SK-N-SH (cell line): ENCODE data around the gene FDPS. TPM values are rescaled to one million over a fixed set of nuclear protein-coding genes. Genes with fewer than 3 reads are reported as not detected.

ENCODE experiments used
- CTCF ChIA-PET: fragments of 300-600, 350-600 bp; formaldehyde crosslinking; extraction: SDS; loops from one replicate; lab custom pipeline; 2021; lab: Yijun Ruan, JAX
- POLR2A ChIA-PET: fragments of 350-600 bp; sonication (Branson Sonifier 250); formaldehyde crosslinking; extraction: SDS; loops from one replicate; lab custom pipeline; 2020; ENCODE audit warnings: antibody characterized with exemption, inconsistent platforms; lab: Yijun Ruan, JAX
- DNase-seq: peaks from one replicate; pipeline ENCODE4 v3.0.0; 2012
- H2AFZ ChIP-seq: fragments of 200-600 bp; sonication (generic); 2 replicates; pipeline ENCODE4 v1.8.1; 2016; ENCODE audit warnings: antibody characterized with exemption, mild to moderate bottlenecking, low read depth
- H3F3A ChIP-seq: fragments of 200-600 bp; sonication (generic); replicated peaks from 2 replicates; pipeline ENCODE3; 2016; ENCODE audit warnings: antibody characterized with exemption, mild to moderate bottlenecking; ENCODE audit not compliant: insufficient read depth
- H3K27ac ChIP-seq, 2 experiments: fragments of 200-500 bp in 1 of 2; fragments of 200-600 bp in 1 of 2; sonication (Bioruptor generic) in 1 of 2; sonication (generic), shearing (Covaris generic) in 1 of 2; 2 replicates each; pipeline versions ENCODE4 v1.5.1 to v1.6.1; 2014 to 2016; ENCODE audit warnings: low read depth in 2 of 2, inconsistent platforms in 1 of 2, low read length in 1 of 2, mild to moderate bottlenecking in 1 of 2, mixed read lengths in 1 of 2
- H3K27me3 ChIP-seq: fragments of 200-600 bp; sonication (generic), shearing (Covaris generic); 2 replicates; pipeline ENCODE4 v1.6.1; 2016; ENCODE audit warnings: mixed run types; ENCODE audit not compliant: insufficient read depth
- H3K36me3 ChIP-seq, 2 experiments: fragments of 200-500 bp in 1 of 2; fragments of 200-600 bp in 1 of 2; sonication (Bioruptor generic) in 1 of 2; sonication (generic) in 1 of 2; replicated peaks in 1 of 2; 2 replicates each; pipeline versions ENCODE3 to v1.5.1; 2014 to 2016; ENCODE audit warnings: low read length in 1 of 2, mild to moderate bottlenecking in 1 of 2; ENCODE audit not compliant: insufficient read depth in 2 of 2, control insufficient read depth in 1 of 2
- H3K4me1 ChIP-seq, 2 experiments: fragments of 200-500 bp in 1 of 2; fragments of 200-600 bp in 1 of 2; sonication (Bioruptor generic) in 1 of 2; sonication (generic), shearing (Covaris generic) in 1 of 2; 2 replicates each; pipeline versions ENCODE4 v1.5.1 to v1.6.1; 2014 to 2016; ENCODE audit warnings: low read depth in 1 of 2, low read length in 1 of 2, mixed run types in 1 of 2; ENCODE audit not compliant: insufficient read depth in 2 of 2, control insufficient read depth in 1 of 2
- H3K4me2 ChIP-seq: fragments of 200-600 bp; sonication (generic), shearing (Covaris generic); 2 replicates; pipeline ENCODE4 v1.6.1; 2017; ENCODE audit warnings: mixed run types
- H3K4me3 ChIP-seq, 2 experiments: fragments of 200-500 bp in 1 of 2; fragments of 200-600 bp in 1 of 2; sonication (Bioruptor generic) in 1 of 2; sonication (generic), shearing (Covaris generic) in 1 of 2; 2 replicates each; pipeline versions ENCODE4 v1.5.1 to v1.8.1; 2014 to 2016; ENCODE audit warnings: low read depth in 2 of 2, inconsistent platforms in 1 of 2, low read length in 1 of 2, mild to moderate bottlenecking in 1 of 2, mixed read lengths in 1 of 2, moderate library complexity in 1 of 2
- H3K79me2 ChIP-seq: fragments of 200-600 bp; sonication (generic); 2 replicates; pipeline ENCODE4 v1.8.1; 2017; ENCODE audit warnings: mild to moderate bottlenecking; ENCODE audit not compliant: insufficient read depth
- H3K9ac ChIP-seq: fragments of 200-600 bp; sonication (generic); 2 replicates; pipeline ENCODE4 v1.6.1; 2017; ENCODE audit warnings: mixed run types
- H3K9me2 ChIP-seq: fragments of 200-600 bp; sonication (generic); 2 replicates; pipeline ENCODE4 v1.6.1; 2017; ENCODE audit warnings: mixed run types
- H3K9me3 ChIP-seq: fragments of 200-600 bp; sonication (generic); 2 replicates; pipeline ENCODE4 v1.6.1; 2017; ENCODE audit warnings: mixed run types, mild to moderate bottlenecking, moderate library complexity
- H4K20me1 ChIP-seq: fragments of 200-600 bp; sonication (generic); 2 replicates; pipeline ENCODE4 v1.6.1; 2017; ENCODE audit warnings: mild to moderate bottlenecking, mixed run types; ENCODE audit not compliant: insufficient read depth
- ELF1 ChIP-seq: IDR thresholded peaks from 2 replicates; pipeline ENCODE4 v1.4.0; 2012
- EP300 ChIP-seq, 2 experiments: IDR thresholded peaks; 2 replicates each; pipeline versions ENCODE4 v1.4.0 to v1.6.1; 2012; ENCODE audit warnings: borderline replicate concordance in 1 of 2, low read depth in 1 of 2, low read length in 1 of 2
- GABPA ChIP-seq: IDR thresholded peaks from 2 replicates; pipeline ENCODE4 v1.4.0; 2012; ENCODE audit warnings: low read depth, mild to moderate bottlenecking
- JUND ChIP-seq: IDR thresholded peaks from 2 replicates; pipeline ENCODE4 v1.4.0; 2012
- MXI1 ChIP-seq: IDR thresholded peaks from 2 replicates; pipeline ENCODE4 v1.6.1; 2012; ENCODE audit warnings: mild to moderate bottlenecking, low read depth, low read length, improper control_type of control experiment
- NRF1 ChIP-seq: IDR thresholded peaks from 2 replicates; pipeline ENCODE4 v1.6.1; 2012; ENCODE audit warnings: low read depth, mild to moderate bottlenecking, low read length
- POLR2AphosphoS5 ChIP-seq: IDR thresholded peaks from 2 replicates; pipeline ENCODE4 v1.6.1; 2012; ENCODE audit warnings: low read depth, low read length
- RCOR1 ChIP-seq: fragments of 150-350 bp; IDR thresholded peaks from 2 replicates; pipeline ENCODE4 v1.6.1; 2017; ENCODE audit warnings: antibody characterized with exemption, low read length
- RXRA ChIP-seq: IDR thresholded peaks from 2 replicates; pipeline ENCODE4 v1.4.0; 2012; ENCODE audit warnings: low read depth, mild to moderate bottlenecking, borderline replicate concordance
- SIN3A ChIP-seq: IDR thresholded peaks from 2 replicates; pipeline ENCODE4 v1.6.1; 2012; ENCODE audit warnings: low read depth, mild to moderate bottlenecking, low read length, moderate library complexity, borderline replicate concordance
- SMC3 ChIP-seq: IDR thresholded peaks from 2 replicates; pipeline ENCODE4 v1.6.1; 2012; ENCODE audit warnings: low read depth, low read length, improper control_type of control experiment
- YY1 ChIP-seq: IDR thresholded peaks from 2 replicates; pipeline ENCODE4 v1.4.0; 2012; ENCODE audit warnings: low read depth, mild to moderate bottlenecking
- WGBS: methylation state at CpG from one replicate; pipeline ENCODE4 v1.1.6; 2017; ENCODE audit warnings: low lambda C conversion rate; 5-methylcytosine and 5-hydroxymethylcytosine counted together
- polyA plus RNA-seq, 3 experiments: library from polyadenylated mRNA; depleted of rRNA; stranded (reverse); fragments of >200 nt; gene quantifications; 2 replicates each; pipeline ENCODE4 v1.2.3, GENCODE V29; 2012
- TF ChIP-seq, protein P1 (sequence below): fragments of 150-350 bp; IDR thresholded peaks from 2 replicates; pipeline ENCODE4 v1.6.1; 2017; ENCODE audit warnings: antibody characterized with exemption, low read length, low read depth, borderline replicate concordance
- TF ChIP-seq, protein P2 (sequence below): fragments of 150-350 bp; IDR thresholded peaks from 2 replicates; pipeline ENCODE4 v1.6.1; 2016; ENCODE audit warnings: mild to moderate bottlenecking, low read depth, low read length
- TF ChIP-seq, protein P3 (sequence below): IDR thresholded peaks from 2 replicates; pipeline ENCODE4; 2012
- TF ChIP-seq, protein P4 (sequence below): IDR thresholded peaks from 2 replicates; pipeline ENCODE4 v1.4.0; 2012; ENCODE audit warnings: low read depth, borderline replicate concordance
- TF ChIP-seq, protein P5 (sequence below): IDR thresholded peaks from 2 replicates; pipeline ENCODE4 v1.6.1; 2012; ENCODE audit warnings: mild to moderate bottlenecking, low read depth, low read length, moderate library complexity

Gene FDPS
- polyA plus RNA-seq, 1 of the 3 experiments (the other 2 are of a cell fraction), result 126 TPM

DNA sequence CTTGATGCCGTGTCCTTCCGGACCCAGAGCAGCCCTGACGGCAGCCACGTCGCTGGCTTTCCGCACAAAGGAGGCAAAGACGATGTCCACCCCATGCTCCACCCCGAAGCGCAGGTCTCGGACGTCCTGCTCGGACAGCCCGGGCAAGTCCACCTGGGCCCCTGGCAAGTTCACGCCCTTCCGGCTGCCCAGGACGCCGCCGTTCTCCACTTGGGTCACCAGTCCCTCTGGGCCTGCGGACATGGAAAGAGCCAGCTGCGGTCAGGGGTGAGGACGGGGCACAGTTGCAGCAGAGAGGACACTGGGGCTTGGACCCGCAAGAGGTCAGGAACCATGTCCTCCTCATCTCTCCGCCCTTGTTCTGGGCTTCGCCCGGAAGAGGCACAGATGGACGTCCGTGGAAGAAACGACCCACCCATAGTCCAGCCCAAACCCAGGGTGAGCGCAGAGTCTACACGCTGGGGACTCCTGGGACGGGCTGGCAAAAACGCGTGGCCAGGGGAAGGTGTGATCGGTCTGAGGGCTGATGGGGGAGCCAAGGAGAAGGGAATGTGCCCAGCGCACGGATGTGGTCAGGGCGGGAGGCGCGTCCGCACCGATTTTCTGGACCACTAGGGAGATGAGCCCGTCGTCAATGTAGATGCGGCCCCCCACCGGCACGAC, 14.0 kb upstream of the FDPS start (continued):
- TF ChIP-seq, protein P1, sequence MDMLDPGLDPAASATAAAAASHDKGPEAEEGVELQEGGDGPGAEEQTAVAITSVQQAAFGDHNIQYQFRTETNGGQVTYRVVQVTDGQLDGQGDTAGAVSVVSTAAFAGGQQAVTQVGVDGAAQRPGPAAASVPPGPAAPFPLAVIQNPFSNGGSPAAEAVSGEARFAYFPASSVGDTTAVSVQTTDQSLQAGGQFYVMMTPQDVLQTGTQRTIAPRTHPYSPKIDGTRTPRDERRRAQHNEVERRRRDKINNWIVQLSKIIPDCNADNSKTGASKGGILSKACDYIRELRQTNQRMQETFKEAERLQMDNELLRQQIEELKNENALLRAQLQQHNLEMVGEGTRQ, result no peak
- TF ChIP-seq MXI1 (no peak), RCOR1 (no peak), SIN3A (no peak), EP300 (IDR thresholded peaks at IDR 0.05; ENCODE audit: borderline replicate concordance in 1 of 2, low read depth in 1 of 2, low read length in 1 of 2) (no peak), GABPA (no peak), SMC3 (no peak), JUND (no peak), RXRA (no peak), ELF1 (no peak)
- TF ChIP-seq, protein P2, sequence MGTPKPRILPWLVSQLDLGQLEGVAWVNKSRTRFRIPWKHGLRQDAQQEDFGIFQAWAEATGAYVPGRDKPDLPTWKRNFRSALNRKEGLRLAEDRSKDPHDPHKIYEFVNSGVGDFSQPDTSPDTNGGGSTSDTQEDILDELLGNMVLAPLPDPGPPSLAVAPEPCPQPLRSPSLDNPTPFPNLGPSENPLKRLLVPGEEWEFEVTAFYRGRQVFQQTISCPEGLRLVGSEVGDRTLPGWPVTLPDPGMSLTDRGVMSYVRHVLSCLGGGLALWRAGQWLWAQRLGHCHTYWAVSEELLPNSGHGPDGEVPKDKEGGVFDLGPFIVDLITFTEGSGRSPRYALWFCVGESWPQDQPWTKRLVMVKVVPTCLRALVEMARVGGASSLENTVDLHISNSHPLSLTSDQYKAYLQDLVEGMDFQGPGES, result no peak
- TF ChIP-seq, protein P3, sequence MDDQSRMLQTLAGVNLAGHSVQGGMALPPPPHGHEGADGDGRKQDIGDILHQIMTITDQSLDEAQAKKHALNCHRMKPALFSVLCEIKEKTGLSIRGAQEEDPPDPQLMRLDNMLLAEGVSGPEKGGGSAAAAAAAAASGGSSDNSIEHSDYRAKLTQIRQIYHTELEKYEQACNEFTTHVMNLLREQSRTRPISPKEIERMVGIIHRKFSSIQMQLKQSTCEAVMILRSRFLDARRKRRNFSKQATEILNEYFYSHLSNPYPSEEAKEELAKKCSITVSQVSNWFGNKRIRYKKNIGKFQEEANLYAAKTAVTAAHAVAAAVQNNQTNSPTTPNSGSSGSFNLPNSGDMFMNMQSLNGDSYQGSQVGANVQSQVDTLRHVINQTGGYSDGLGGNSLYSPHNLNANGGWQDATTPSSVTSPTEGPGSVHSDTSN, result no peak

DNA sequence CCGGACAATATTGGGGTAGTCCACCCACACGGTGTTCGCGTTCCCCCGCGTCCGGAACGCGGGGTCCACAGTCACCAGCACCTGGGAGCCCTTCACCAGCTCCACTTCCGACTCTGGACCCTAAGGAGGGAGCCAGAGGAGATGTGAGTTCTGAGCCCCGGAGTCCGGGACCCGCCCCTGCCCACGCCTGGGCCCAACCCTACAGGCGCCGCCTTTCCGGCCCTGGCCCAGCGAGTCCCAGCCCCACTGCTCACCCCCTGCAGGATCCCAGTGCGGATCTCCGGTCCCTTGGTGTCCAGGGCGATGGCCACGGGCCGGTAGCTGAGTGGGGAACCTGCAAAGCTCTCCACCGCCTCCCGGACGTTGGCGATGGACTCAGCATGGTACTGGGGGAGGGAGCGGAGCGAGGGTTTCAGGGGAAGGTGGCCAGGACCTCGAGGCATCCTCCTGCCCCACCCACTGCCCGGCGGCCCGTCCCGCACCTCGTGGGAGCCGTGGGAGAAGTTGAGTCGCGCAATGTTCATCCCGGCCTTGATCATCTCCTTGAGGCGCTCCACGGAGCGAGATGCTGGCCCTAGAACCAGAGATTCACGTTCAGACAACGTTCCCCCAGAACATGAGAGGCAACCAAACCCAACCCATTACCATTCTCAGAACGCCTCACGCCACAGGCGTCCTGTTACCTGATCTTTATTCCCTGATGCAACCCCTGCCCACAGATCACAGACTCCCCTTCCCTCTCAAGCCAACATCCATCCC, 13.3 kb upstream of the FDPS start:
- no peaks in the 10 kb centered on the region for H3K27me3 ChIP-seq
- H3K27ac ChIP-seq, result no peak overlapping the region
- POLR2A ChIA-PET, result no interaction called here
- CTCF ChIA-PET, result interaction anchor here (0.9 kb wide), 1 partner anchor 13 kb away, joined by 3 read pairs; no protein-coding TSS in a partner anchor
- H3K4me3 ChIP-seq, result no peak overlapping the region
- no peak overlapping the region for H3K9ac ChIP-seq
- no peaks in the 10 kb centered on the region for H3K36me3 ChIP-seq
- no peaks in the 10 kb centered on the region for H3K9me3 ChIP-seq
- TF ChIP-seq RCOR1, result no peak
- TF ChIP-seq POLR2AphosphoS5, result no peak
- TF ChIP-seq ELF1, result no peak
- TF ChIP-seq, protein P4, sequence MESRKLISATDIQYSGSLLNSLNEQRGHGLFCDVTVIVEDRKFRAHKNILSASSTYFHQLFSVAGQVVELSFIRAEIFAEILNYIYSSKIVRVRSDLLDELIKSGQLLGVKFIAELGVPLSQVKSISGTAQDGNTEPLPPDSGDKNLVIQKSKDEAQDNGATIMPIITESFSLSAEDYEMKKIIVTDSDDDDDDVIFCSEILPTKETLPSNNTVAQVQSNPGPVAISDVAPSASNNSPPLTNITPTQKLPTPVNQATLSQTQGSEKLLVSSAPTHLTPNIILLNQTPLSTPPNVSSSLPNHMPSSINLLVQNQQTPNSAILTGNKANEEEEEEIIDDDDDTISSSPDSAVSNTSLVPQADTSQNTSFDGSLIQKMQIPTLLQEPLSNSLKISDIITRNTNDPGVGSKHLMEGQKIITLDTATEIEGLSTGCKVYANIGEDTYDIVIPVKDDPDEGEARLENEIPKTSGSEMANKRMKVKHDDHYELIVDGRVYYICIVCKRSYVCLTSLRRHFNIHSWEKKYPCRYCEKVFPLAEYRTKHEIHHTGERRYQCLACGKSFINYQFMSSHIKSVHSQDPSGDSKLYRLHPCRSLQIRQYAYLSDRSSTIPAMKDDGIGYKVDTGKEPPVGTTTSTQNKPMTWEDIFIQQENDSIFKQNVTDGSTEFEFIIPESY, result no peak
- TF ChIP-seq NRF1, result no peak
- TF ChIP-seq, protein P3, result no peak
- no peak for TF ChIP-seq YY1
- TF ChIP-seq, protein P5, sequence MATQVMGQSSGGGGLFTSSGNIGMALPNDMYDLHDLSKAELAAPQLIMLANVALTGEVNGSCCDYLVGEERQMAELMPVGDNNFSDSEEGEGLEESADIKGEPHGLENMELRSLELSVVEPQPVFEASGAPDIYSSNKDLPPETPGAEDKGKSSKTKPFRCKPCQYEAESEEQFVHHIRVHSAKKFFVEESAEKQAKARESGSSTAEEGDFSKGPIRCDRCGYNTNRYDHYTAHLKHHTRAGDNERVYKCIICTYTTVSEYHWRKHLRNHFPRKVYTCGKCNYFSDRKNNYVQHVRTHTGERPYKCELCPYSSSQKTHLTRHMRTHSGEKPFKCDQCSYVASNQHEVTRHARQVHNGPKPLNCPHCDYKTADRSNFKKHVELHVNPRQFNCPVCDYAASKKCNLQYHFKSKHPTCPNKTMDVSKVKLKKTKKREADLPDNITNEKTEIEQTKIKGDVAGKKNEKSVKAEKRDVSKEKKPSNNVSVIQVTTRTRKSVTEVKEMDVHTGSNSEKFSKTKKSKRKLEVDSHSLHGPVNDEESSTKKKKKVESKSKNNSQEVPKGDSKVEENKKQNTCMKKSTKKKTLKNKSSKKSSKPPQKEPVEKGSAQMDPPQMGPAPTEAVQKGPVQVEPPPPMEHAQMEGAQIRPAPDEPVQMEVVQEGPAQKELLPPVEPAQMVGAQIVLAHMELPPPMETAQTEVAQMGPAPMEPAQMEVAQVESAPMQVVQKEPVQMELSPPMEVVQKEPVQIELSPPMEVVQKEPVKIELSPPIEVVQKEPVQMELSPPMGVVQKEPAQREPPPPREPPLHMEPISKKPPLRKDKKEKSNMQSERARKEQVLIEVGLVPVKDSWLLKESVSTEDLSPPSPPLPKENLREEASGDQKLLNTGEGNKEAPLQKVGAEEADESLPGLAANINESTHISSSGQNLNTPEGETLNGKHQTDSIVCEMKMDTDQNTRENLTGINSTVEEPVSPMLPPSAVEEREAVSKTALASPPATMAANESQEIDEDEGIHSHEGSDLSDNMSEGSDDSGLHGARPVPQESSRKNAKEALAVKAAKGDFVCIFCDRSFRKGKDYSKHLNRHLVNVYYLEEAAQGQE, result no peak
- no peaks in the 10 kb centered on the region for H3K9me2 ChIP-seq
- 70% methylated on average over 24 of the region's 47 CpGs for WGBS
- no peaks in the 10 kb centered on the region for H3K79me2 ChIP-seq
- H3K4me1 ChIP-seq, result no peaks in the 10 kb centered on the region
- H4K20me1 ChIP-seq, result no peaks in the 10 kb centered on the region
- H3K4me2 ChIP-seq, result no peak overlapping the region
- no peak overlapping the region for H2AFZ ChIP-seq
- DNase-seq, result no peak
- H3F3A ChIP-seq, result no peaks in the 10 kb centered on the region
